Measurements from ENCODE around the gene SCFD2. TPM values are rescaled to one million over a fixed set of nuclear protein-coding genes. Genes with fewer than 3 reads are reported as not detected.

SCFD2 gene
- total RNA-seq, 2 donors from 2014 or later, result 20.3 to 27.4 TPM

- Histone ChIP-seq H3K4me1 (ENCODE audit: control insufficient read depth in 1 of 2, low read depth in 2 of 2) (no peaks in the 10 kb centered on the region), H3K27me3 (replicated peaks; ENCODE audit: insufficient read depth) (no peaks in the 10 kb centered on the region), H3K4me3 (no peak overlapping the region), H3K9me3 (no peaks in the 10 kb centered on the region), H3K27ac (no peak overlapping the region), H3K36me3 (no peaks in the 10 kb centered on the region)
- no peak for ATAC-seq (ENCODE audit: insufficient number of reproducible peaks, low FRiP score, low read depth)
- no peak for TF ChIP-seq CTCF (IDR thresholded peaks at IDR 0.05)
- no peak for DNase-seq (ENCODE audit: low spot score)
Measured at GRCh38 chr4:52879471-52879870, 486.4 kb downstream of the SCFD2 start.

GRCh38 chr4:52877694-52878093 is 488.2 kb downstream of the SCFD2 start:
- no peaks in the 10 kb centered on the region for H3K4me1 ChIP-seq (ENCODE audit: control insufficient read depth in 1 of 2, low read depth in 2 of 2)
- no peak for DNase-seq (ENCODE audit: low spot score)
- no peak for ATAC-seq (ENCODE audit: insufficient number of reproducible peaks, low FRiP score, low read depth)
- H3K36me3 ChIP-seq, result no peaks in the 10 kb centered on the region
- TF ChIP-seq CTCF (IDR thresholded peaks at IDR 0.05), result no peak
- no peaks in the 10 kb centered on the region for H3K9me3 ChIP-seq
- H3K27ac ChIP-seq, result no peak overlapping the region
- no peaks in the 10 kb centered on the region for H3K27me3 ChIP-seq (replicated peaks; ENCODE audit: insufficient read depth)
- H3K4me3 ChIP-seq, result no peak overlapping the region

GRCh38 chr4:52877036-52877435 is 488.8 kb downstream of the SCFD2 start:
- H3K4me3 ChIP-seq, result no peak overlapping the region
- H3K27me3 ChIP-seq (replicated peaks; ENCODE audit: insufficient read depth), result no peaks in the 10 kb centered on the region
- H3K4me1 ChIP-seq (ENCODE audit: control insufficient read depth in 1 of 2, low read depth in 2 of 2), result no peaks in the 10 kb centered on the region
- DNase-seq (ENCODE audit: low spot score) (no peak), ATAC-seq (ENCODE audit: insufficient number of reproducible peaks, low FRiP score, low read depth) (no peak)
- no peaks in the 10 kb centered on the region for H3K36me3 ChIP-seq
- no peak for TF ChIP-seq CTCF (IDR thresholded peaks at IDR 0.05)
- H3K27ac ChIP-seq, result no peak overlapping the region
- no peaks in the 10 kb centered on the region for H3K9me3 ChIP-seq

- no peak for TF ChIP-seq CTCF (IDR thresholded peaks at IDR 0.05)
- DNase-seq (ENCODE audit: low spot score) (no peak), ATAC-seq (ENCODE audit: insufficient number of reproducible peaks, low FRiP score, low read depth) (no peak)
- Histone ChIP-seq H3K4me3 (no peak overlapping the region), H3K9me3 (no peaks in the 10 kb centered on the region), H3K27me3 (replicated peaks; ENCODE audit: insufficient read depth) (no peaks in the 10 kb centered on the region), H3K27ac (no peak overlapping the region), H3K4me1 (ENCODE audit: control insufficient read depth in 1 of 2, low read depth in 2 of 2) (no peaks in the 10 kb centered on the region), H3K36me3 (no peaks in the 10 kb centered on the region)
Measured at GRCh38 chr4:52876069-52876468, 489.8 kb downstream of the SCFD2 start.

GRCh38 chr4:52874948-52875347 is 490.9 kb downstream of the SCFD2 start:
- no peaks in the 10 kb centered on the region for H3K9me3 ChIP-seq
- DNase-seq (ENCODE audit: low spot score) (no peak), ATAC-seq (ENCODE audit: insufficient number of reproducible peaks, low FRiP score, low read depth) (no peak)
- TF ChIP-seq CTCF (IDR thresholded peaks at IDR 0.05), result no peak
- H3K36me3 ChIP-seq, result no peaks in the 10 kb centered on the region
- H3K27ac ChIP-seq, result no peak overlapping the region
- peaks cover 4 to 7% of the 10 kb centered on the region in 2 donors for H3K4me1 ChIP-seq (ENCODE audit: control insufficient read depth in 1 of 2, low read depth in 2 of 2)
- no peak overlapping the region for H3K4me3 ChIP-seq
- no peaks in the 10 kb centered on the region for H3K27me3 ChIP-seq (replicated peaks; ENCODE audit: insufficient read depth)
